K562 (cell line): Measurements from ENCODE around the gene CBX8. TPM values are rescaled to one million over a fixed set of nuclear protein-coding genes. Genes with fewer than 3 reads are reported as not detected.

Experiments
- ATF2 ChIP-seq: sonication (generic); formaldehyde crosslinking; IDR thresholded peaks from 2 replicates; pipeline ENCODE4 v1.8.1; 2022; ENCODE audit warnings: missing genetic modification reagents
- CBFA2T3 ChIP-seq: fragments of 450-650 bp; IDR thresholded peaks from 2 replicates; pipeline ENCODE4 v1.6.1; 2017
- ELF1 ChIP-seq: fragments of 200-800 bp; sonication (Bioruptor generic); IDR thresholded peaks from 2 replicates; pipeline ENCODE4 v1.6.1; 2016; ENCODE audit warnings: missing genetic modification characterization, missing compliant biosample characterization
- FOXK2 ChIP-seq, 2 experiments: fragments of 450-650 bp; IDR thresholded peaks in 1 of 2; conservative IDR thresholded peaks in 1 of 2; 2 replicates each; pipeline ENCODE4 v1.6.1; 2016; ENCODE audit warnings: low read depth in 2 of 2, mild to moderate bottlenecking in 1 of 2
- POLR2AphosphoS2 ChIP-seq: IDR thresholded peaks from 2 replicates; pipeline ENCODE4 v1.6.1; 2012; ENCODE audit warnings: low read length, improper control_type of control experiment
- RBM17 ChIP-seq: fragments of 200-400 bp; formaldehyde crosslinking; IDR thresholded peaks from 2 replicates; pipeline ENCODE4 v1.6.1; 2017; ENCODE audit warnings: low read depth, mild to moderate bottlenecking, low read length, borderline replicate concordance
- RUNX1 ChIP-seq: sonication (generic); IDR thresholded peaks from 2 replicates; pipeline ENCODE4 v1.6.1; 2016; ENCODE audit warnings: antibody characterized with exemption, low read depth
- SMAD4 ChIP-seq: fragments of 250-450 bp; sonication (Bioruptor Pico); conservative IDR thresholded peaks from 2 replicates; pipeline ENCODE4 v1.8.0; 2021; ENCODE audit warnings: inconsistent platforms, mild to moderate bottlenecking, moderate library complexity
- TBL1XR1 ChIP-seq, 2 experiments: IDR thresholded peaks; 2 replicates each; pipeline ENCODE4 v1.6.1; 2012; ENCODE audit warnings: improper control_type of control experiment in 2 of 2, low read length in 2 of 2, mild to moderate bottlenecking in 1 of 2
- ZNF766 ChIP-seq: fragments of 200-800 bp; sonication (Bioruptor generic); conservative IDR thresholded peaks from 2 replicates; pipeline ENCODE4 v1.6.1; 2016; ENCODE audit warnings: missing genetic modification characterization, missing compliant biosample characterization
- polyA plus RNA-seq, 8 experiments: library from polyadenylated mRNA; depleted of rRNA in 4 of 8; stranded (reverse) in 5 of 8; unstranded in 3 of 8; fragments of >200 nt; fragmentation: Nextera tagmentation in 2 of 8; fragmentation: Illumina TruSeq in 1 of 8; extraction: Ambion mirVana in 2 of 8; extraction: Trizol in 1 of 8; gene quantifications; 2 replicates each; pipeline versions ENCODE4 v1.2.1 to v1.2.3, GENCODE V29; 2011 to 2014; ENCODE audit warnings: inconsistent platforms in 1 of 8, missing spikeins in 1 of 8
- total RNA-seq, 7 experiments: library from RNA; depleted of rRNA in 6 of 7; stranded (reverse); fragments of >200 nt in 6 of 7; fragmentation: Illumina TruSeq in 2 of 7; extraction: Trizol in 2 of 7; gene quantifications; 2 replicates each; pipeline versions ENCODE4 v1.2.1 to v1.2.3, GENCODE V29; 2011 to 2021; ENCODE audit warnings: low replicate concordance in 1 of 7
- TF ChIP-seq, protein P1 (sequence below): fragments of 250-450 bp; sonication (Bioruptor Pico); IDR thresholded peaks from 2 replicates; pipeline ENCODE4 v1.5.0; 2021
- TF ChIP-seq, protein P2 (sequence below), 2 experiments: fragments of 450-650 bp; conservative IDR thresholded peaks; 2 replicates each; pipeline ENCODE4 v1.6.1; 2017; ENCODE audit warnings: mild to moderate bottlenecking in 2 of 2, moderate library complexity in 2 of 2
- TF ChIP-seq, protein P3 (sequence below): sonication (generic); formaldehyde crosslinking; IDR thresholded peaks from 2 replicates; pipeline ENCODE4 v1.8.0; 2023; ENCODE audit warnings: mild to moderate bottlenecking, missing genetic modification reagents

Gene CBX8
- total and polyA plus RNA-seq, 9 of the 15 experiments (the other 6 are each of a cell fraction or from before 2014, with no cell fraction given), result 0.08 to 11.9 (median 2.6) TPM

GRCh38 chr17:79829004-79829403, 32.1 kb upstream of the CBX8 start (continued):
- TF ChIP-seq, protein P1, sequence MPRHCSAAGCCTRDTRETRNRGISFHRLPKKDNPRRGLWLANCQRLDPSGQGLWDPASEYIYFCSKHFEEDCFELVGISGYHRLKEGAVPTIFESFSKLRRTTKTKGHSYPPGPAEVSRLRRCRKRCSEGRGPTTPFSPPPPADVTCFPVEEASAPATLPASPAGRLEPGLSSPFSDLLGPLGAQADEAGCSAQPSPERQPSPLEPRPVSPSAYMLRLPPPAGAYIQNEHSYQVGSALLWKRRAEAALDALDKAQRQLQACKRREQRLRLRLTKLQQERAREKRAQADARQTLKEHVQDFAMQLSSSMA (CRISPR knock-in tag), result no peak
- TF ChIP-seq, protein P2, sequence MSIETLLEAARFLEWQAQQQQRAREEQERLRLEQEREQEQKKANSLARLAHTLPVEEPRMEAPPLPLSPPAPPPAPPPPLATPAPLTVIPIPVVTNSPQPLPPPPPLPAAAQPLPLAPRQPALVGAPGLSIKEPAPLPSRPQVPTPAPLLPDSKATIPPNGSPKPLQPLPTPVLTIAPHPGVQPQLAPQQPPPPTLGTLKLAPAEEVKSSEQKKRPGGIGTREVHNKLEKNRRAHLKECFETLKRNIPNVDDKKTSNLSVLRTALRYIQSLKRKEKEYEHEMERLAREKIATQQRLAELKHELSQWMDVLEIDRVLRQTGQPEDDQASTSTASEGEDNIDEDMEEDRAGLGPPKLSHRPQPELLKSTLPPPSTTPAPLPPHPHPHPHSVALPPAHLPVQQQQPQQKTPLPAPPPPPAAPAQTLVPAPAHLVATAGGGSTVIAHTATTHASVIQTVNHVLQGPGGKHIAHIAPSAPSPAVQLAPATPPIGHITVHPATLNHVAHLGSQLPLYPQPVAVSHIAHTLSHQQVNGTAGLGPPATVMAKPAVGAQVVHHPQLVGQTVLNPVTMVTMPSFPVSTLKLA (conservative IDR thresholded peaks at IDR 0.05), result 0 out of 4 replicates have a peak, but pooled peaks of 1 of the 2 experiments have one; percentile 27
- TF ChIP-seq POLR2AphosphoS2 (no peak), RBM17 (no peak), ZNF766 (CRISPR knock-in tag) (no peak), SMAD4 (CRISPR knock-in tag) (0 out of 2 replicates have a peak, but pooled peaks have one; percentile 25), CBFA2T3 (peak; percentile 44; the same call in 1 of the 2 replicates), FOXK2 (conservative IDR thresholded peaks at IDR 0.05 in 1 of 2, IDR thresholded peaks at IDR 0.05 in 1 of 2; ENCODE audit: low read depth in 2 of 2) (peak in 1 of 2 experiments; percentile 7; a peak in 1 of 4 replicates), RUNX1 (no peak), ELF1 (tag) (no peak), TBL1XR1 (IDR thresholded peaks at IDR 0.05; ENCODE audit: low read length in 2 of 2) (peak in 1 of 2 experiments; percentile 22; a peak in 1 of 4 replicates), ATF2 (CRISPR knock-in tag) (no peak)
- TF ChIP-seq, protein P3, sequence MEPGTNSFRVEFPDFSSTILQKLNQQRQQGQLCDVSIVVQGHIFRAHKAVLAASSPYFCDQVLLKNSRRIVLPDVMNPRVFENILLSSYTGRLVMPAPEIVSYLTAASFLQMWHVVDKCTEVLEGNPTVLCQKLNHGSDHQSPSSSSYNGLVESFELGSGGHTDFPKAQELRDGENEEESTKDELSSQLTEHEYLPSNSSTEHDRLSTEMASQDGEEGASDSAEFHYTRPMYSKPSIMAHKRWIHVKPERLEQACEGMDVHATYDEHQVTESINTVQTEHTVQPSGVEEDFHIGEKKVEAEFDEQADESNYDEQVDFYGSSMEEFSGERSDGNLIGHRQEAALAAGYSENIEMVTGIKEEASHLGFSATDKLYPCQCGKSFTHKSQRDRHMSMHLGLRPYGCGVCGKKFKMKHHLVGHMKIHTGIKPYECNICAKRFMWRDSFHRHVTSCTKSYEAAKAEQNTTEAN, result no peak
